HG03442 (cell line): ENCODE measurements around the gene SYNPO2.
"Not testable (repeated sequence)": the region's sequence is repeated elsewhere in the genome, so short reads cannot be mapped to it uniquely, and the experiment has no call there.

Experiments
- ATAC-seq: cut with Tn5 transposase; IDR thresholded peaks from one replicate; pipeline ENCODE4 v1.9.1; 2021; ENCODE audit warnings: mild to moderate bottlenecking, moderate library complexity; ENCODE audit not compliant: unreplicated experiment

Gene SYNPO2

DNA sequence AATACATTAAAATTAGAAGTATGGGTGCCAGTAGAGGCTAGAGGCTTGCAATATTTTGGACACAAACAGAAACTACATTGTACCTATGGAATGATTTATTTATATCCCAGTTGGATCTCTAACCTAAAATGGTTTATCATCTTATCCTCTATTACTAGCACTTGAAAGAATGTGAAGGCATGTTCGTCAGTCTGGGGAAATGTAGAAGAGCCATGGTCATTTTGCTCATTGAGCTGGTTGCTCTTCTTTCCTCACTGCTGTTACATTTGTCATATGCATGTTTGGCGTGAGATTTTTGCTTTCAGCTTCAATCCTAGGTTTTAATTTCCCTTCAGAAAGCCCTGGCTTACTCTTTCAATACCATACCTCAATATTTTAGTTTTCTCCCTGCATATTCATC lies 164.6 kb downstream of the SYNPO2 start:
- ATAC-seq, result no peak

GRCh38 chr4:119053997-119054396 lies 165.3 kb downstream of the SYNPO2 start:
- no peak for ATAC-seq

- no peak for ATAC-seq
Measured at GRCh38 chr4:119057417-119057816, 168.8 kb downstream of the SYNPO2 start.

- no peak for ATAC-seq
Measured at GRCh38 chr4:119059221-119059620, 170.6 kb downstream of the SYNPO2 start.

DNA sequence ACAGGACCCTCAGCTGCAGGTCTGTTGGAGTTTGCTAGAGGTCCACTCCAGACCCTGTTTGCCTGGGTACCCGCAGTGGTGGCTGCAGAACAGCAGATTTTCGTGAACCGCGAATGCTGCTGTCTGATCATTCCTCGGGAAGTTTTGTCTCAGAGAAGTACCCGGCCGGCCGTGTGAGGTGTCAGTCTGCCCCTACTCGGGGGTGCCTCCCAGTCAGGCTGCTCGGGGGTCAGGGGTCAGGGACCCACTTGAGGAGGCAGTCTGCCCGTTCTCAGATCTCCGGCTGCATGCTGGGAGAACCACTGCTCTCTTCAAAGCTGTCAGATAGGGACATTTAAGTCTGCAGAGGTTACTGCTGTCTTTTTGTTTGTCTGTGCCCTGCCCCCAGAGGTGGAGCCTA lies 178.5 kb downstream of the SYNPO2 start:
- ATAC-seq, result not testable (repeated sequence)

- ATAC-seq, result not testable (repeated sequence)
Measured at GRCh38 chr4:119067670-119068360, 179.2 kb downstream of the SYNPO2 start.

- ATAC-seq, result no peak
Measured at GRCh38 chr4:119068529-119068962, 179.9 kb downstream of the SYNPO2 start.

- no peak for ATAC-seq
Measured at GRCh38 chr4:119070301-119070700, 181.6 kb downstream of the SYNPO2 start.

DNA sequence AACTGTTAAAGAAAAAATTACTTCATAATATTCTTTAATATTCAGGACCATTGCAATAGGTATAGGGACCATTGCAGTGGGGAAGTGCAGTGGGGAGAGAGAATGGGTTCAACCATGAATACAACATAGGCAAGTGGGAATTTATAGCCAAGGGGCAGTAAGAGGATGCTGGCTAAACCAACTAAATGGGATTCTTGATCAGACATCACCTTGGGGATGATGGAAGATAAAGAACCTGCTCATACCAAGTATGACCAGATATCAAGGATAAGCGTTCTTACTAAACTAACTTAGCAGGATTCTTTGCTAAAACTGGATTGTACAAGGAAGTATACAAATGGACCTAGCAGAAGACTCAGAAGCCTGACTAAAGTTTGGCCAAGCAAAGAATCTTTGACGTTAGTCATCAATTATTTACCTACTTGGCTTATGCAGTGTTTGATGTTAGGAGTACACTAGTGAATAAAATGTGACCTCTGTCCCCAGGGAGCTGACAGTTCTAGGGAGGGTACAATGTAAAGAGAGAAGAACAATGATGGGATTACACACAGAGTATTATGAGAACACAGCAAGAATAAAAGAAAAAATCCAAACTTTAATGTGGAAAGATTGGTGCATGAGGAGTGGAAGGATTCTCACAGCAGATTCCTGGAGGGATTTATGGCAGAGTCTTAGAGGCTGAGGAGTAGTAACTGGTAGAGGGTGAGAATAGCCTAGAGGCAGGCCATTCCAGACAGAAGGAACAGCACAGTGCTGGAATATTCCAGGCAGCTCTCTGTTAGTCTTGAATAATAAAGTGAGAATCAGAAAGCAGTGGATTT lies 192.3 kb downstream of the SYNPO2 start:
- no peak for ATAC-seq

- no peak for ATAC-seq
Measured at GRCh38 chr4:119081542-119081859, 192.8 kb downstream of the SYNPO2 start.

GRCh38 chr4:119081943-119082342 lies 193.3 kb downstream of the SYNPO2 start:
- no peak for ATAC-seq

GRCh38 chr4:119082661-119083060 lies 194.0 kb downstream of the SYNPO2 start:
- ATAC-seq, result no peak

- no peak for ATAC-seq
Measured at GRCh38 chr4:119084513-119084912, 195.9 kb downstream of the SYNPO2 start.

DNA sequence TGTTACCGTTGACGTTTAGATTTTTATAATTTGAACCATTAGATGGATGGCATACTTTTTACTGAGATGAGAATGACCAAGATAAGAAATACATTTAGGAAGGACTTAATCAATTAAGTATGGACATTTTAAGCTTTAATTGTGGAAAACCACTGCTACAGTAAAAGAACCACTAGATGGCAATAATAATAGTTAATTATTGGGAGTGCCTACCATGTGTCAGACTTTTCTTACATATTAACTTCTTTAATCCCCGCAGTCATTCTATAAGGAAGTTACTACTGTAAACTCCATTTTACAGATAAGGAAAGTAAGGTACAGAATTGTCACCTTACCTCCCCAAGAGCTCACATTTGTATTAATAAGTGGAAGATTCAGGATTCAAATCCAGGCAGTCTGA lies 198.5 kb downstream of the SYNPO2 start:
- ATAC-seq, result no peak

- no peak for ATAC-seq
Measured at GRCh38 chr4:119087656-119088055, 199.0 kb downstream of the SYNPO2 start.

GRCh38 chr4:119093042-119093827 lies 204.6 kb downstream of the SYNPO2 start:
- no peak for ATAC-seq

GRCh38 chr4:119097282-119097900 lies 208.7 kb downstream of the SYNPO2 start:
- ATAC-seq, result no peak

GRCh38 chr4:119098306-119098705 lies 209.7 kb downstream of the SYNPO2 start:
- ATAC-seq, result no peak

GRCh38 chr4:119099227-119099810 lies 210.7 kb downstream of the SYNPO2 start:
- no peak for ATAC-seq

DNA sequence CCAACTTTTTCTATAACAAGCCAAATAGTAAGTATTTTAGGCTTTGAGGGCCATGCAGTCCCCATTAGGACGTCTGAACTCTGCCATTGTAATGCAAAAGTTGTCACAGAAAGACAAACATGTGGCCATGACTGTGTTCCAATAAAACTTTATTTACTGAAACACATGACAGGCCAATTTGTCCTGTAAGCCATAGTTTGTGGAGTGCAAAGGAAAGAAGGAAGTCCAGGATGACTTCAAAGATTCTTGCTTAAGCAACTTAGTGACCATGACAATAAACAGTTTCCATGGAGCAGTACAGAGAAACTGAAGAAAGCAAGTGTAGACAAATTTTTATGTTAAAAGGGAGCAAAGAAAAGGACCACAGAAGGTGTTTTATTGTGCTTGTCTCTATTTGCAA lies 212.0 kb downstream of the SYNPO2 start:
- ATAC-seq, result no peak

- ATAC-seq, result no peak
Measured at GRCh38 chr4:119103263-119103662, 214.6 kb downstream of the SYNPO2 start.
